DND-41 (cell line): ENCODE data around the gene DNM3.

Experiments used
- CTCF ChIP-seq: IDR thresholded peaks from 2 replicates; pipeline ENCODE4 v1.5.1; 2012; ENCODE audit warnings: borderline replicate concordance, low read length, moderate library complexity, mild to moderate bottlenecking; ENCODE audit not compliant: poor library complexity, severe bottlenecking; ENCODE audit errors: extremely low read depth
- EZH2 ChIP-seq: IDR thresholded peaks from 3 replicates; pipeline ENCODE4 v1.6.1; 2012; ENCODE audit warnings: borderline replicate concordance, low read depth, mild to moderate bottlenecking, moderate library complexity, low read length, inconsistent platforms; ENCODE audit not compliant: severe bottlenecking

DNA sequence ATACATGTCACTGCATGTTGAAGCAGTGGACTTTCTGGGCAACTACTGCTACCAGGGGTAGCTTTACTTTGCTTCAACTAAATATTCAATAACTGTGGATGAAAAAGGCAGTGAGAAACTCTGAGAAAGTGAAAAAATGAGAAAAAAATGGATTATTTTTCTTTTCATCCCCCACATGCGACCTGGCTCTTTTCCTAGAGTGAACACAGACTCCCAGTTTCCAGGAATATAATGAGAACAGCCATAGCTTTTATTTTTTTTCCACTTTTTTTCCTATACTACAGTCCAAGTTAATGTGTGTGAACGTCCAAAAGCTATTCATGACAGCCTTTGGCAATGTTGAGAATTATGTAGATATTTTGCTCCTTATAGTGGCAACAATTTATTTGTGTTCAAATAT is 230.4 kb downstream of the DNM3 start:
- TF ChIP-seq CTCF (no peak), EZH2 (no peak)
